H1 (cell line): ENCODE data around the gene KCNIP2. TPM values are rescaled to one million over a fixed set of nuclear protein-coding genes. Genes with fewer than 3 reads are reported as not detected.
"Not testable (repeated sequence)": the region's sequence is repeated elsewhere in the genome, so short reads cannot be mapped to it uniquely, and the experiment has no call there.

ENCODE experiments used
- CTCF ChIA-PET: fragments of 300-600 bp; sonication (Branson Sonifier 250); formaldehyde crosslinking; loops from one replicate; lab custom pipeline; 2021; ENCODE audit not compliant: partially characterized antibody; lab: Charles Lee
- POLR2A ChIA-PET: fragments of 300-600 bp; sonication (Branson Sonifier 250); formaldehyde crosslinking; loops from one replicate; lab custom pipeline; 2021; ENCODE audit warnings: inconsistent platforms; ENCODE audit not compliant: partially characterized antibody; lab: Charles Lee
- DNase-seq, 2 experiments: peaks; one replicate each; pipeline versions ENCODE4 v3.0.0 to v3.0.0-alpha.2; 2010 to 2022; ENCODE audit warnings: low spot score in 2 of 2, low read depth in 1 of 2, mixed read lengths in 1 of 2
- FAIRE-seq: peaks from 2 replicates; lab custom pipeline; 2011; peaks lifted over from hg19 to GRCh38; lab: Jason Lieb, UNC
- H2AFZ ChIP-seq: 2 replicates; pipeline ENCODE4 v1.8.1; 2012; ENCODE audit warnings: low read length, inconsistent platforms
- H2AK5ac ChIP-seq: 2 replicates; pipeline ENCODE4 v1.6.1; 2013; ENCODE audit warnings: low read depth, low read length
- H2BK120ac ChIP-seq: replicated peaks from 2 replicates; pipeline ENCODE3; 2013; ENCODE audit warnings: low read depth, low read length, inconsistent platforms
- H2BK12ac ChIP-seq: 2 replicates; pipeline ENCODE4 v1.6.1; 2013; ENCODE audit warnings: low read depth, low read length
- H2BK15ac ChIP-seq: 2 replicates; pipeline ENCODE4 v1.6.1; 2013; ENCODE audit warnings: low read length
- H2BK20ac ChIP-seq: 2 replicates; pipeline ENCODE4 v1.6.1; 2013; ENCODE audit warnings: low read length
- H2BK5ac ChIP-seq: 2 replicates; pipeline ENCODE4 v1.6.1; 2013; ENCODE audit warnings: low read depth, low read length
- H3K14ac ChIP-seq: 2 replicates; pipeline ENCODE4 v1.6.1; 2013; ENCODE audit warnings: inconsistent platforms; ENCODE audit not compliant: insufficient read length
- H3K18ac ChIP-seq: 2 replicates; pipeline ENCODE4 v1.6.1; 2013; ENCODE audit warnings: low read length; ENCODE audit errors: extremely low read depth
- H3K23ac ChIP-seq: 2 replicates; pipeline ENCODE4 v1.6.1; 2013; ENCODE audit warnings: inconsistent platforms; ENCODE audit not compliant: insufficient read length
- H3K23me2 ChIP-seq: 2 replicates; pipeline ENCODE4 v1.6.1; 2013; ENCODE audit warnings: low read depth, low read length
- H3K27ac ChIP-seq: 2 replicates; pipeline ENCODE4 v1.6.1; 2011; ENCODE audit warnings: low read depth, low read length, inconsistent platforms
- H3K27me3 ChIP-seq, 4 experiments: replicated peaks in 1 of 4; 1 replicate in 1 of 4; 2 replicates in 3 of 4; pipeline versions ENCODE4 v1.6.1 to v1.8.1; 2011 to 2013; ENCODE audit warnings: low read length in 3 of 4, mild to moderate bottlenecking in 3 of 4, inconsistent platforms in 2 of 4, mixed read lengths in 2 of 4, moderate library complexity in 1 of 4; ENCODE audit not compliant: control insufficient read depth in 3 of 4, insufficient read depth in 3 of 4; ENCODE audit errors: extremely low read depth in 1 of 4
- H3K36me3 ChIP-seq, 4 experiments: 2 replicates each; pipeline versions ENCODE4 v1.6.1 to v1.8.1; 2011 to 2013; ENCODE audit warnings: mild to moderate bottlenecking in 4 of 4, low read length in 3 of 4, moderate library complexity in 2 of 4, control low read depth in 1 of 4, inconsistent platforms in 1 of 4; ENCODE audit not compliant: insufficient read depth in 4 of 4, control insufficient read depth in 2 of 4
- H3K4ac ChIP-seq: replicated peaks from 2 replicates; pipeline ENCODE3; 2013; ENCODE audit warnings: low read length, low read depth, mixed read lengths, inconsistent platforms; ENCODE audit not compliant: insufficient read length
- H3K4me1 ChIP-seq, 4 experiments: replicated peaks in 1 of 4; 1 replicate in 1 of 4; 2 replicates in 3 of 4; pipeline versions ENCODE4 v1.6.1 to v1.8.1; 2011 to 2013; ENCODE audit warnings: low read length in 3 of 4, inconsistent platforms in 2 of 4, mixed read lengths in 1 of 4; ENCODE audit not compliant: insufficient read depth in 4 of 4, control insufficient read depth in 3 of 4
- H3K4me2 ChIP-seq, 2 experiments: 2 replicates each; pipeline versions ENCODE4 v1.6.1 to v1.8.1; 2011 to 2013; ENCODE audit warnings: low read depth in 2 of 2, low read length in 2 of 2, control low read depth in 1 of 2, inconsistent platforms in 1 of 2, mild to moderate bottlenecking in 1 of 2; ENCODE audit not compliant: insufficient read depth in 1 of 2
- H3K4me3 ChIP-seq, 4 experiments: fragments of 200-600, 300-600 bp in 1 of 4; sonication (generic), shearing (Covaris generic), sonication (Bioruptor Twin) in 1 of 4; 2 replicates each; pipeline versions ENCODE4 v1.5.1 to v1.8.1; 2011 to 2016; ENCODE audit warnings: low read length in 4 of 4, low read depth in 3 of 4, control low read depth in 2 of 4, inconsistent platforms in 2 of 4, mild to moderate bottlenecking in 2 of 4, mixed read lengths in 1 of 4, moderate library complexity in 1 of 4; ENCODE audit not compliant: insufficient read depth in 2 of 4; ENCODE audit errors: extremely low read depth in 1 of 4
- H3K56ac ChIP-seq: replicated peaks from 2 replicates; pipeline ENCODE3; 2013; ENCODE audit warnings: low read depth, mild to moderate bottlenecking, mixed read lengths, low read length, inconsistent platforms; ENCODE audit not compliant: insufficient read length
- H3K79me1 ChIP-seq: 2 replicates; pipeline ENCODE4 v1.6.1; 2013; ENCODE audit warnings: low read depth, low read length, control low read depth
- H3K79me2 ChIP-seq, 2 experiments: 2 replicates each; pipeline versions ENCODE4 v1.6.1 to v1.8.1; 2012 to 2013; ENCODE audit warnings: low read length in 2 of 2, mild to moderate bottlenecking in 2 of 2, inconsistent platforms in 1 of 2; ENCODE audit not compliant: insufficient read depth in 2 of 2, control insufficient read depth in 1 of 2
- H3K9ac ChIP-seq, 4 experiments: replicated peaks in 1 of 4; 1 replicate in 1 of 4; 2 replicates in 3 of 4; pipeline versions ENCODE4 v1.6.1 to v1.8.1; 2011 to 2013; ENCODE audit warnings: low read depth in 3 of 4, low read length in 3 of 4, control low read depth in 2 of 4, mild to moderate bottlenecking in 2 of 4, moderate library complexity in 2 of 4, inconsistent platforms in 1 of 4; ENCODE audit errors: extremely low read depth in 1 of 4
- H3K9me3 ChIP-seq, 2 experiments: 2 replicates each; pipeline versions ENCODE4 v1.6.1 to v1.8.1; 2012 to 2013; ENCODE audit warnings: mild to moderate bottlenecking in 2 of 2, moderate library complexity in 2 of 2, control low read depth in 1 of 2, inconsistent platforms in 1 of 2, low read depth in 1 of 2, low read length in 1 of 2, mixed read lengths in 1 of 2; ENCODE audit not compliant: insufficient read depth in 2 of 2
- H4K20me1 ChIP-seq, 2 experiments: replicated peaks in 1 of 2; 2 replicates each; pipeline versions ENCODE3 to v1.8.1; 2011 to 2013; ENCODE audit warnings: inconsistent platforms in 2 of 2, low read length in 2 of 2, mild to moderate bottlenecking in 1 of 2; ENCODE audit not compliant: insufficient read depth in 2 of 2, control insufficient read depth in 1 of 2
- H4K5ac ChIP-seq: 2 replicates; pipeline ENCODE4 v1.6.1; 2013; ENCODE audit warnings: low read length, low read depth, mixed read lengths, inconsistent platforms; ENCODE audit not compliant: insufficient read length
- H4K8ac ChIP-seq: 2 replicates; pipeline ENCODE4 v1.8.0; 2013; ENCODE audit warnings: mild to moderate bottlenecking, moderate library complexity, low read length, inconsistent platforms; ENCODE audit not compliant: insufficient read depth; ENCODE audit errors: extremely low read depth
- H4K91ac ChIP-seq: replicated peaks from 2 replicates; pipeline ENCODE3; 2013; ENCODE audit warnings: low read length, mixed read lengths, inconsistent platforms; ENCODE audit not compliant: insufficient read length
- WGBS, 2 experiments: shearing (Covaris generic) in 1 of 2; methylation state at CpG; one replicate each; pipeline versions ENCODE4 v1.1.6 to v1.1.7; 2013 to 2015; ENCODE audit warnings: low lambda C conversion rate in 2 of 2, mixed read lengths in 2 of 2, inconsistent platforms in 1 of 2, low coverage in 1 of 2, missing lambda C conversion rate in 1 of 2; ENCODE audit not compliant: insufficient replicate concordance in 2 of 2, insufficient coverage in 1 of 2, insufficient read length in 1 of 2; ENCODE audit errors: extremely low coverage in 1 of 2, missing lambda C conversion rate in 1 of 2; 5-methylcytosine and 5-hydroxymethylcytosine counted together
- polyA plus RNA-seq, 7 experiments: library from polyadenylated mRNA; depleted of rRNA in 3 of 7; stranded (reverse) in 5 of 7; unstranded in 2 of 7; fragments of >200 nt in 5 of 7; fragments of 200-250 nt in 2 of 7; gene quantifications; 1 replicate in 5 of 7; 2 replicates in 1 of 7; 4 replicates in 1 of 7; pipeline versions ENCODE4 v1.2.1 to v1.2.3, GENCODE V29; 2011 to 2013; ENCODE audit warnings: missing spikeins in 2 of 7, mixed read lengths in 2 of 7
- total RNA-seq: library from RNA; stranded (reverse); fragmentation: NEBNext Ultra II Directional; extraction: Animal tissue kit (Norgen Biotek cat#: 25700); gene quantifications from 2 replicates; pipeline ENCODE4 v1.2.1, GENCODE V29; 2021

The KCNIP2 gene
- total and polyA plus RNA-seq, 2 of the 8 experiments (the other 6 are each of a cell fraction or from before 2014, with no cell fraction given), result 2.7 to 6.0 TPM

- H3K79me1 ChIP-seq, H3K14ac ChIP-seq, H3K23me2 ChIP-seq, POLR2A ChIA-PET, H2BK12ac ChIP-seq, H3K4me1 ChIP-seq, H4K5ac ChIP-seq, H2BK15ac ChIP-seq, H2BK120ac ChIP-seq, H2BK5ac ChIP-seq, H4K20me1 ChIP-seq, H3K4me3 ChIP-seq, DNase-seq, H3K23ac ChIP-seq, H4K8ac ChIP-seq, H3K4me2 ChIP-seq, H3K27me3 ChIP-seq, H3K9me3 ChIP-seq, H3K56ac ChIP-seq, H3K79me2 ChIP-seq, FAIRE-seq, H2AFZ ChIP-seq, H3K18ac ChIP-seq, H3K27ac ChIP-seq, H2AK5ac ChIP-seq, H3K4ac ChIP-seq, H2BK20ac ChIP-seq, H4K91ac ChIP-seq, H3K9ac ChIP-seq: not testable (repeated sequence)
- 94% methylated on average over 9 of the region's 9 CpGs; no CpG with 5 or more reads in 1 of the 2 experiments for WGBS, 2 experiments
- peaks cover 26 to 80% (median 64%) of the 10 kb centered on the region in 4 experiments for H3K36me3 ChIP-seq
- CTCF ChIA-PET, result interaction anchor here (0.9 to 1.2 kb wide), 2 partner anchors 8 to 18 kb away, joined by 3 read pairs; no protein-coding TSS in a partner anchor
Observed at GRCh38 chr10:101789231-101789630, 54.4 kb downstream of the KCNIP2 start.
